ENCODE measurements around the gene IQSEC3. TPM values are rescaled to one million over a fixed set of nuclear protein-coding genes. Genes with fewer than 3 reads are reported as not detected.

IQSEC3 gene
- total and polyA plus RNA-seq, 10 of the 15 experiments (the other 5 are each of a cell fraction or from before 2014, with no cell fraction given) = not detected

- POLR2A ChIA-PET = no interaction called here
- H3K4me3 ChIP-seq = no peak overlapping the region
- peaks cover 5% of the 10 kb centered on the region for H3K4me1 ChIP-seq (ENCODE audit: control insufficient read depth, insufficient read depth, low read length)
- H2AFZ ChIP-seq (ENCODE audit: control insufficient read depth, low read depth, low read length) = no peak overlapping the region
- H3K36me3 ChIP-seq (ENCODE audit: control insufficient read depth in 2 of 2, insufficient read depth in 2 of 2, low read length in 1 of 2) = no peaks in the 10 kb centered on the region
- FAIRE-seq (peak; percentile 62), ATAC-seq (peak; percentile 92), DNase-seq (ENCODE audit: low read depth, low spot score) (peak; percentile 25)
- H3K9ac ChIP-seq (ENCODE audit: control insufficient read depth, insufficient read depth, low read length) = no peak overlapping the region
- no TSS peak for BruUV-seq (replicated peaks)
- no peaks in the 10 kb centered on the region for H3K9me3 ChIP-seq (replicated peaks; ENCODE audit: control insufficient read depth, insufficient read depth, low read length)
- RAD21 ChIA-PET (ENCODE audit: unreplicated experiment) = no interaction called here
- H3K4me2 ChIP-seq (ENCODE audit: control insufficient read depth, insufficient read depth) = no peak overlapping the region
- no peaks in the 10 kb centered on the region; a peak in 1 of 4 replicates for H3K27me3 ChIP-seq (replicated peaks in 1 of 2; ENCODE audit: control insufficient read depth in 2 of 2, insufficient read depth in 2 of 2, low read length in 1 of 2)
- no peak overlapping the region for H3K27ac ChIP-seq (ENCODE audit: control insufficient read depth, insufficient read depth)
- 4% methylated on average over 8 of the region's 8 CpGs for WGBS (ENCODE audit: insufficient coverage, insufficient replicate concordance, low lambda C conversion rate, missing lambda C conversion rate)
- SMC1A ChIA-PET (ENCODE audit: uncharacterized antibody, unreplicated experiment) = no interaction called here
- in situ Hi-C loops (cut with MboI) = no loop called here
- CTCF ChIA-PET = no interaction called here
- no peaks in the 10 kb centered on the region for H3K79me2 ChIP-seq (ENCODE audit: control insufficient read depth, insufficient read depth, low read length)
- H4K20me1 ChIP-seq (ENCODE audit: control insufficient read depth, insufficient read depth) = no peaks in the 10 kb centered on the region
- intact Hi-C loops (cut with micrococcal nuclease; ENCODE audit: unreplicated experiment) = no loop called here
- peak; percentile 79 for TF ChIP-seq USF1 (IDR thresholded peaks at IDR 0.05; ENCODE audit: borderline replicate concordance, extremely low read length, insufficient read depth, low read depth, low read length)
- TF ChIP-seq CHD4 (IDR thresholded peaks at IDR 0.05) = no peak
- peak; percentile 68 for TF ChIP-seq USF2 (IDR thresholded peaks at IDR 0.05; ENCODE audit: borderline replicate concordance, low read depth, low read length)
- TF ChIP-seq RUNX3 (IDR thresholded peaks at IDR 0.05; ENCODE audit: low read length) = peak; percentile 57
- TF ChIP-seq MLLT1 (IDR thresholded peaks at IDR 0.05) = peak; percentile 91
- TF ChIP-seq BHLHE40 (IDR thresholded peaks at IDR 0.05; ENCODE audit: borderline replicate concordance in 1 of 2, low read depth in 2 of 2, low read length in 1 of 2) = peak; percentile 81 to 92
- TF ChIP-seq SPI1 (IDR thresholded peaks at IDR 0.05; ENCODE audit: borderline replicate concordance, insufficient read depth, low read depth, low read length) = peak; percentile 82
- no peak for TF ChIP-seq SIN3A (IDR thresholded peaks at IDR 0.05; ENCODE audit: low read depth, low read length)
- TF ChIP-seq POU2F2 (IDR thresholded peaks at IDR 0.05; ENCODE audit: borderline replicate concordance, low read depth, low read length) = no peak
- TF ChIP-seq MAX (IDR thresholded peaks at IDR 0.05; ENCODE audit: low read depth, low read length) = 0 out of 2 replicates have a peak, but pooled peaks have one; percentile 41
- TF ChIP-seq ZNF687 (IDR thresholded peaks at IDR 0.05) = peak; percentile 60; the same call in 1 of the 2 replicates
- TF ChIP-seq MYC (IDR thresholded peaks at IDR 0.05; ENCODE audit: insufficient read depth, insufficient read length, insufficient replicate concordance, low read length, severe bottlenecking) = no peak
- TF ChIP-seq RAD51 (IDR thresholded peaks at IDR 0.05) = peak; percentile 77
- TF ChIP-seq TCF12 (IDR thresholded peaks at IDR 0.05; ENCODE audit: low read depth, low read length) = peak; percentile 48; the same call in 1 of the 2 replicates
Observed at GRCh38 chr12:180445-180844, 113.9 kb downstream of the IQSEC3 start.
